Activated CD4-positive, alpha-beta T cell treated with anti-CD3 and anti-CD28 coated beads, Interleukin-2, amount 50 U/mL, for 1 hour (primary cell): ENCODE measurements around the gene IDI2.

Experiments
- DNase-seq: peaks from one replicate; pipeline ENCODE4 v3.0.0-alpha.2; 2020

The IDI2 gene

GRCh38 chr10:976316-976715 lies 49.3 kb downstream of the IDI2 start:
- DNase-seq, result no peak

- no peak for DNase-seq
Measured at GRCh38 chr10:974785-975074, 50.9 kb downstream of the IDI2 start.

GRCh38 chr10:974038-974784 lies 51.4 kb downstream of the IDI2 start:
- no peak for DNase-seq

GRCh38 chr10:972763-973162 lies 52.9 kb downstream of the IDI2 start:
- no peak for DNase-seq

GRCh38 chr10:971613-972012 lies 54.0 kb downstream of the IDI2 start:
- no peak for DNase-seq

GRCh38 chr10:971150-971542 lies 54.5 kb downstream of the IDI2 start:
- no peak for DNase-seq

- DNase-seq, result no peak
Measured at GRCh38 chr10:970311-971149, 55.1 kb downstream of the IDI2 start.

- DNase-seq, result no peak
Measured at GRCh38 chr10:969473-970150, 56.0 kb downstream of the IDI2 start.
